ENCODE measurements around the gene MRPL53.
A peak's percentile ranks its signal among the peaks of the same experiment; 100 is the strongest.
"Not testable (repeated sequence)": the region's sequence is repeated elsewhere in the genome, so short reads cannot be mapped to it uniquely, and the experiment has no call there.

The MRPL53 gene

GRCh38 chr2:74457549-74458131, 14.8 kb downstream of the MRPL53 start:
- Histone ChIP-seq H3K36me3 (ENCODE audit: control insufficient read depth, insufficient read depth, low read length) (peaks cover 25% of the 10 kb centered on the region), H3K4me1 (ENCODE audit: control insufficient read depth, insufficient read depth, low read length, poor library complexity, severe bottlenecking) (peaks cover 17% of the 10 kb centered on the region), H3K9me3 (ENCODE audit: control insufficient read depth, low read length) (no peaks in the 10 kb centered on the region), H3K4me3 (ENCODE audit: extremely low read depth, insufficient read depth, low read length, poor library complexity, severe bottlenecking) (peak overlapping the region; percentile 97), H3K27ac (ENCODE audit: low read depth, low read length, severe bottlenecking) (peak overlapping the region; percentile 94)
- 0% methylated on average over 27 to 39 of the region's 46 CpGs for WGBS, 2 experiments (ENCODE audit: insufficient coverage in 2 of 2)

GRCh38 chr2:74457129-74457548, 15.3 kb downstream of the MRPL53 start:
- Histone ChIP-seq H3K9me3 (ENCODE audit: control insufficient read depth, low read length) (no peaks in the 10 kb centered on the region), H3K4me3 (ENCODE audit: extremely low read depth, insufficient read depth, low read length, poor library complexity, severe bottlenecking) (peak overlapping the region; percentile 97), H3K4me1 (ENCODE audit: control insufficient read depth, insufficient read depth, low read length, poor library complexity, severe bottlenecking) (peaks cover 17% of the 10 kb centered on the region), H3K36me3 (ENCODE audit: control insufficient read depth, insufficient read depth, low read length) (peaks cover 20% of the 10 kb centered on the region), H3K27ac (ENCODE audit: low read depth, low read length, severe bottlenecking) (peak overlapping the region; percentile 94)
- 0 to 3% methylated on average over 22 to 27 of the region's 27 CpGs for WGBS, 2 experiments (ENCODE audit: insufficient coverage in 2 of 2)

GRCh38 chr2:74454654-74455511, 17.6 kb downstream of the MRPL53 start, which contains the start of gene INO80B:
INO80B (plus strand) TSS chr2:74455087; CDS start chr2:74455117, 30 bp downstream.
- peak within 1 kb of the TSS; percentile 48 for H3K27ac ChIP-seq (ENCODE audit: low read depth, low read length, severe bottlenecking)
- H3K4me3 ChIP-seq (ENCODE audit: extremely low read depth, insufficient read depth, low read length, poor library complexity, severe bottlenecking), result peak within 1 kb of the TSS; percentile 75
- no peaks in the 10 kb centered on the region for H3K9me3 ChIP-seq (ENCODE audit: control insufficient read depth, low read length)
- WGBS, 2 experiments (ENCODE audit: insufficient coverage in 2 of 2), result 6% methylated on average over 36 of the region's 40 CpGs
- no peaks in the 10 kb centered on the region for H3K36me3 ChIP-seq (ENCODE audit: control insufficient read depth, insufficient read depth, low read length)
- peaks cover 17% of the 10 kb centered on the region for H3K4me1 ChIP-seq (ENCODE audit: control insufficient read depth, insufficient read depth, low read length, poor library complexity, severe bottlenecking)

- WGBS, 2 experiments (ENCODE audit: insufficient coverage in 2 of 2), result 86 to 100% methylated on average over 2 to 3 of the region's 3 CpGs
- Histone ChIP-seq H3K4me3 (ENCODE audit: extremely low read depth, insufficient read depth, low read length, poor library complexity, severe bottlenecking) (no peak overlapping the region), H3K27ac (ENCODE audit: low read depth, low read length, severe bottlenecking) (no peak overlapping the region), H3K4me1 (ENCODE audit: control insufficient read depth, insufficient read depth, low read length, poor library complexity, severe bottlenecking) (peaks cover 1% of the 10 kb centered on the region), H3K36me3 (ENCODE audit: control insufficient read depth, insufficient read depth, low read length) (no peaks in the 10 kb centered on the region), H3K9me3 (ENCODE audit: control insufficient read depth, low read length) (no peaks in the 10 kb centered on the region)
Measured at GRCh38 chr2:74450570-74451190, 21.8 kb downstream of the MRPL53 start.

- H3K27ac ChIP-seq (ENCODE audit: low read depth, low read length, severe bottlenecking), result no peak overlapping the region
- no peaks in the 10 kb centered on the region for H3K9me3 ChIP-seq (ENCODE audit: control insufficient read depth, low read length)
- WGBS, 2 experiments (ENCODE audit: insufficient coverage in 2 of 2), result 90 to 100% methylated on average over 1 to 2 of the region's 2 CpGs
- peaks cover 8% of the 10 kb centered on the region for H3K4me1 ChIP-seq (ENCODE audit: control insufficient read depth, insufficient read depth, low read length, poor library complexity, severe bottlenecking)
- no peaks in the 10 kb centered on the region for H3K36me3 ChIP-seq (ENCODE audit: control insufficient read depth, insufficient read depth, low read length)
- no peak overlapping the region for H3K4me3 ChIP-seq (ENCODE audit: extremely low read depth, insufficient read depth, low read length, poor library complexity, severe bottlenecking)
Measured at GRCh38 chr2:74448771-74449170, 23.7 kb downstream of the MRPL53 start.

- Histone ChIP-seq H3K36me3 (ENCODE audit: control insufficient read depth, insufficient read depth, low read length) (no peaks in the 10 kb centered on the region), H3K4me3 (ENCODE audit: extremely low read depth, insufficient read depth, low read length, poor library complexity, severe bottlenecking) (no peak overlapping the region), H3K9me3 (ENCODE audit: control insufficient read depth, low read length) (no peaks in the 10 kb centered on the region), H3K4me1 (ENCODE audit: control insufficient read depth, insufficient read depth, low read length, poor library complexity, severe bottlenecking) (peaks cover 8% of the 10 kb centered on the region), H3K27ac (ENCODE audit: low read depth, low read length, severe bottlenecking) (no peak overlapping the region)
- WGBS, 2 experiments (ENCODE audit: insufficient coverage in 2 of 2), result 88 to 94% methylated on average over 1 to 2 of the region's 5 CpGs
Measured at GRCh38 chr2:74447230-74447999, 25.1 kb downstream of the MRPL53 start.

GRCh38 chr2:74444498-74445318, 27.8 kb downstream of the MRPL53 start:
- peaks cover 8% of the 10 kb centered on the region for H3K4me1 ChIP-seq (ENCODE audit: control insufficient read depth, insufficient read depth, low read length, poor library complexity, severe bottlenecking)
- WGBS, 2 experiments (ENCODE audit: insufficient coverage in 2 of 2), result 65 to 89% methylated on average over 3 to 4 of the region's 5 CpGs

GRCh38 chr2:74442483-74443297, 29.8 kb downstream of the MRPL53 start:
- not testable (repeated sequence) for H3K36me3 ChIP-seq (ENCODE audit: control insufficient read depth, insufficient read depth, low read length); H3K9me3 ChIP-seq (ENCODE audit: control insufficient read depth, low read length); H3K27ac ChIP-seq (ENCODE audit: low read depth, low read length, severe bottlenecking)
- Histone ChIP-seq H3K4me1 (ENCODE audit: control insufficient read depth, insufficient read depth, low read length, poor library complexity, severe bottlenecking) (peaks cover 26% of the 10 kb centered on the region), H3K4me3 (ENCODE audit: extremely low read depth, insufficient read depth, low read length, poor library complexity, severe bottlenecking) (peak overlapping the region; percentile 54)
- WGBS, 2 experiments (ENCODE audit: insufficient coverage in 2 of 2), result 79% methylated on average over 8 to 9 of the region's 16 CpGs

More at GRCh38 chr2:74444498-74445318, 27.8 kb downstream of the MRPL53 start:
- no peaks in the 10 kb centered on the region for H3K9me3 ChIP-seq (ENCODE audit: control insufficient read depth, low read length)
- H3K36me3 ChIP-seq (ENCODE audit: control insufficient read depth, insufficient read depth, low read length), result no peaks in the 10 kb centered on the region
- no peak overlapping the region for H3K27ac ChIP-seq (ENCODE audit: low read depth, low read length, severe bottlenecking)
- H3K4me3 ChIP-seq (ENCODE audit: extremely low read depth, insufficient read depth, low read length, poor library complexity, severe bottlenecking), result no peak overlapping the region

- WGBS, 2 experiments (ENCODE audit: insufficient coverage in 2 of 2), result 1 to 4% methylated on average over 47 to 62 of the region's 75 CpGs
- Histone ChIP-seq H3K4me3 (ENCODE audit: extremely low read depth, insufficient read depth, low read length, poor library complexity, severe bottlenecking) (peak within 1 kb of the TSS; percentile 54), H3K27ac (ENCODE audit: low read depth, low read length, severe bottlenecking) (peak within 1 kb of the TSS; percentile 99), H3K9me3 (ENCODE audit: control insufficient read depth, low read length) (no peaks in the 10 kb centered on the region), H3K4me1 (ENCODE audit: control insufficient read depth, insufficient read depth, low read length, poor library complexity, severe bottlenecking) (peaks cover 34% of the 10 kb centered on the region), H3K36me3 (ENCODE audit: control insufficient read depth, insufficient read depth, low read length) (peaks cover 8% of the 10 kb centered on the region)
Measured at GRCh38 chr2:74441690-74442482, 30.6 kb downstream of the MRPL53 start, which contains the start of gene RTKN. RTKN (minus strand) TSS chr2:74441937; CDS start chr2:74441816, 121 bp downstream.
